H9 (cell line): Measurements from ENCODE around the gene SMIM21. TPM values are rescaled to one million over a fixed set of nuclear protein-coding genes. Genes with fewer than 3 reads are reported as not detected.

Source experiments
- DNase-seq: peaks from one replicate; pipeline ENCODE4 v3.0.0-alpha.2; 2017
- H2AFZ ChIP-seq: one replicate; pipeline ENCODE4 v1.6.1; 2013; ENCODE audit warnings: mild to moderate bottlenecking, low read length, control low read depth, moderate library complexity
- H2AK5ac ChIP-seq: 2 replicates; pipeline ENCODE4 v1.6.1; 2013; ENCODE audit warnings: low read length, control low read depth, mixed read lengths; ENCODE audit not compliant: insufficient read length
- H2BK120ac ChIP-seq: one replicate; pipeline ENCODE4 v1.6.1; 2013; ENCODE audit warnings: low read depth, mild to moderate bottlenecking, low read length, control low read depth, inconsistent platforms; ENCODE audit not compliant: poor library complexity, severe bottlenecking
- H2BK12ac ChIP-seq: 2 replicates; pipeline ENCODE4 v1.6.1; 2013; ENCODE audit warnings: low read length, control low read depth, mixed read lengths, low read depth; ENCODE audit not compliant: insufficient read length
- H2BK15ac ChIP-seq: 2 replicates; pipeline ENCODE4 v1.6.1; 2013; ENCODE audit warnings: low read depth, low read length, control low read depth
- H2BK20ac ChIP-seq: one replicate; pipeline ENCODE4 v1.6.1; 2013; ENCODE audit warnings: low read depth, mild to moderate bottlenecking, low read length, control low read depth, inconsistent platforms; ENCODE audit not compliant: poor library complexity, severe bottlenecking
- H2BK5ac ChIP-seq: 2 replicates; pipeline ENCODE4 v1.6.1; 2013; ENCODE audit warnings: low read length, control low read depth, mixed read lengths; ENCODE audit not compliant: insufficient read length
- H3K14ac ChIP-seq: 2 replicates; pipeline ENCODE4 v1.6.1; 2013; ENCODE audit warnings: low read length, control low read depth; ENCODE audit not compliant: insufficient read depth
- H3K18ac ChIP-seq: 2 replicates; pipeline ENCODE4 v1.6.1; 2013; ENCODE audit warnings: low read depth, mild to moderate bottlenecking, mixed read lengths, low read length, control low read depth; ENCODE audit not compliant: insufficient read length
- H3K23ac ChIP-seq: 2 replicates; pipeline ENCODE4 v1.6.1; 2013; ENCODE audit warnings: low read length, control low read depth, mixed read lengths, low read depth; ENCODE audit not compliant: insufficient read length
- H3K23me2 ChIP-seq: 2 replicates; pipeline ENCODE4 v1.6.1; 2013; ENCODE audit warnings: low read depth, mild to moderate bottlenecking, mixed read lengths, low read length, control low read depth; ENCODE audit not compliant: insufficient read length, poor library complexity, severe bottlenecking
- H3K27ac ChIP-seq: 2 replicates; pipeline ENCODE4 v1.5.1; 2013; ENCODE audit warnings: low read length, control low read depth, mixed read lengths, low read depth; ENCODE audit not compliant: insufficient read length
- H3K27me3 ChIP-seq: 2 replicates; pipeline ENCODE4 v1.6.1; 2013; ENCODE audit warnings: low read length, control low read depth, inconsistent platforms; ENCODE audit not compliant: insufficient read depth
- H3K4ac ChIP-seq: 2 replicates; pipeline ENCODE4 v1.6.1; 2013; ENCODE audit warnings: low read depth, mild to moderate bottlenecking, control low read depth, inconsistent platforms, low read length, moderate library complexity
- H3K4me1 ChIP-seq: 2 replicates; pipeline ENCODE4 v1.6.1; 2013; ENCODE audit warnings: low read length, control low read depth, inconsistent platforms; ENCODE audit not compliant: insufficient read depth
- H3K4me2 ChIP-seq: 2 replicates; pipeline ENCODE4 v1.6.1; 2013; ENCODE audit warnings: low read length, control low read depth, mixed read lengths; ENCODE audit not compliant: insufficient read length, insufficient read depth
- H3K56ac ChIP-seq: 2 replicates; pipeline ENCODE4 v1.6.1; 2013; ENCODE audit warnings: low read depth, mild to moderate bottlenecking, mixed read lengths, low read length, control low read depth; ENCODE audit not compliant: insufficient read length
- H3K79me1 ChIP-seq: 2 replicates; pipeline ENCODE4 v1.6.1; 2013; ENCODE audit warnings: low read depth, mild to moderate bottlenecking, moderate library complexity, low read length, control low read depth, inconsistent platforms; ENCODE audit not compliant: insufficient read depth, poor library complexity, severe bottlenecking
- H3K79me2 ChIP-seq: 2 replicates; pipeline ENCODE4 v1.6.1; 2013; ENCODE audit warnings: low read length, control low read depth, inconsistent platforms; ENCODE audit not compliant: insufficient read depth
- H3K9ac ChIP-seq: 2 replicates; pipeline ENCODE4 v1.6.1; 2013; ENCODE audit warnings: low read length, control low read depth, mixed read lengths; ENCODE audit not compliant: insufficient read length; ENCODE audit errors: extremely low read depth
- H3K9me3 ChIP-seq: one replicate; pipeline ENCODE4 v1.6.1; 2013; ENCODE audit warnings: low read depth, low read length, inconsistent platforms; ENCODE audit not compliant: control insufficient read depth
- H3T11ph ChIP-seq: one replicate; pipeline ENCODE4 v1.6.1; 2013; ENCODE audit warnings: mild to moderate bottlenecking, low read length, control low read depth, inconsistent platforms
- H4K20me1 ChIP-seq: one replicate; pipeline ENCODE4 v1.6.1; 2013; ENCODE audit not compliant: control insufficient read depth, insufficient read length, insufficient read depth
- H4K5ac ChIP-seq: 2 replicates; pipeline ENCODE4 v1.6.1; 2013; ENCODE audit warnings: low read depth, mild to moderate bottlenecking, mixed read lengths, low read length, control low read depth; ENCODE audit not compliant: insufficient read length
- H4K8ac ChIP-seq: replicated peaks from 2 replicates; pipeline ENCODE4 v1.6.1; 2013; ENCODE audit warnings: low read length, control low read depth, mixed read lengths, low read depth; ENCODE audit not compliant: insufficient read length
- H4K91ac ChIP-seq: 2 replicates; pipeline ENCODE4 v1.6.1; 2013; ENCODE audit warnings: low read depth, mild to moderate bottlenecking, moderate library complexity, mixed read lengths, low read length, control low read depth; ENCODE audit not compliant: insufficient read length
- H3K27ac Mint-ChIP-seq, 3 experiments: 2 replicates in 2 of 3; 3 replicates in 1 of 3; pipeline ENCODE4 v1.8.0; 2020 to 2021; ENCODE audit warnings: mixed read lengths in 3 of 3, mild to moderate bottlenecking in 1 of 3, moderate library complexity in 1 of 3
- H3K27me3 Mint-ChIP-seq: 2 replicates; pipeline ENCODE4 v1.8.0; 2021; ENCODE audit warnings: low read depth, mild to moderate bottlenecking, moderate library complexity, mixed read lengths
- H3K36me3 Mint-ChIP-seq, 3 experiments: 2 replicates in 2 of 3; 3 replicates in 1 of 3; pipeline ENCODE4 v1.8.0; 2020 to 2021; ENCODE audit warnings: low read depth in 3 of 3, mixed read lengths in 3 of 3; ENCODE audit not compliant: insufficient read depth in 1 of 3
- H3K4me1 Mint-ChIP-seq, 2 experiments: 2 replicates each; pipeline ENCODE4 v1.8.0; 2020; ENCODE audit warnings: mixed read lengths in 2 of 2
- H3K4me3 Mint-ChIP-seq, 2 experiments: 2 replicates in 1 of 2; 3 replicates in 1 of 2; pipeline ENCODE4 v1.8.0; 2020 to 2021; ENCODE audit warnings: mild to moderate bottlenecking in 2 of 2, mixed read lengths in 2 of 2, moderate library complexity in 1 of 2
- H3K9me3 Mint-ChIP-seq, 2 experiments: 2 replicates in 1 of 2; 3 replicates in 1 of 2; pipeline ENCODE4 v1.8.0; 2020; ENCODE audit warnings: mild to moderate bottlenecking in 2 of 2, mixed read lengths in 2 of 2, moderate library complexity in 1 of 2
- CTCF ChIP-seq: fragments of 200-600 bp; sonication (generic); conservative IDR thresholded peaks from 3 replicates; pipeline ENCODE4 v1.8.0; 2021; ENCODE audit warnings: antibody characterized with exemption, mild to moderate bottlenecking
- WGBS: extraction: QIAGEN DNeasy Blood & Tissue Kit; methylation state at CpG from one replicate; pipeline ENCODE4 v1.1.7; 2013; ENCODE audit warnings: missing lambda C conversion rate, low lambda C conversion rate, mixed read lengths; ENCODE audit not compliant: insufficient read length; ENCODE audit errors: extremely low coverage; 5-methylcytosine and 5-hydroxymethylcytosine counted together
- total RNA-seq: library from RNA; stranded (reverse); gene quantifications from 2 replicates; pipeline ENCODE4 v1.2.1, GENCODE V29; 2021

SMIM21 gene
- total RNA-seq, 1 experiment from 2014 or later: not detected

- Histone ChIP-seq H2BK12ac (no peak overlapping the region), H3K79me1 (no peaks in the 10 kb centered on the region), H2BK5ac (no peak overlapping the region), H2AFZ (no peak overlapping the region), H3K23ac (no peak overlapping the region), H3K27ac (no peak overlapping the region), H3K23me2 (no peaks in the 10 kb centered on the region), H4K5ac (no peak overlapping the region), H3K27me3 (no peaks in the 10 kb centered on the region), H3K4me2 (no peak overlapping the region), H3K18ac (no peak overlapping the region), H2AK5ac (no peak overlapping the region), H3K4me1 (no peaks in the 10 kb centered on the region), H3K9ac (no peak overlapping the region), H2BK120ac (no peak overlapping the region), H3K56ac (no peak overlapping the region), H3T11ph (no peak overlapping the region), H3K4ac (no peak overlapping the region), H4K20me1 (no peaks in the 10 kb centered on the region), H4K8ac (no peak overlapping the region), H3K14ac (no peak overlapping the region), H2BK15ac (no peak overlapping the region), H4K91ac (no peak overlapping the region), H2BK20ac (no peak overlapping the region), H3K79me2 (no peaks in the 10 kb centered on the region), H3K9me3 (no peaks in the 10 kb centered on the region)
- no peak for TF ChIP-seq CTCF
- H3K9me3 Mint-ChIP-seq: peaks cover 9 to 10% of the 10 kb centered on the region in 2 experiments; a peak in 4 of 5 replicates
- H3K4me3 Mint-ChIP-seq: no peak overlapping the region
- no peaks in the 10 kb centered on the region for H3K4me1 Mint-ChIP-seq
- WGBS: no CpG with 5 or more reads among the region's 3 CpGs
- H3K36me3 Mint-ChIP-seq: peaks cover 0 to 14% (median 8%) of the 10 kb centered on the region in 3 experiments; a peak in 4 of 7 replicates
- H3K27me3 Mint-ChIP-seq: no peaks in the 10 kb centered on the region
- no peak for DNase-seq
- no peak overlapping the region for H3K27ac Mint-ChIP-seq
These were observed 5.8 kb downstream of the SMIM21 start for GRCh38 chr18:75421656-75422055.
